ENCODE measurements around the gene DPY19L3. TPM values are rescaled to one million over a fixed set of nuclear protein-coding genes. Genes with fewer than 3 reads are reported as not detected.
"Not testable (repeated sequence)": the region's sequence is repeated elsewhere in the genome, so short reads cannot be mapped to it uniquely, and the experiment has no call there.

DPY19L3 gene
- total RNA-seq, 2 donors from 2014 or later = 17.3 to 21.0 TPM

DNA sequence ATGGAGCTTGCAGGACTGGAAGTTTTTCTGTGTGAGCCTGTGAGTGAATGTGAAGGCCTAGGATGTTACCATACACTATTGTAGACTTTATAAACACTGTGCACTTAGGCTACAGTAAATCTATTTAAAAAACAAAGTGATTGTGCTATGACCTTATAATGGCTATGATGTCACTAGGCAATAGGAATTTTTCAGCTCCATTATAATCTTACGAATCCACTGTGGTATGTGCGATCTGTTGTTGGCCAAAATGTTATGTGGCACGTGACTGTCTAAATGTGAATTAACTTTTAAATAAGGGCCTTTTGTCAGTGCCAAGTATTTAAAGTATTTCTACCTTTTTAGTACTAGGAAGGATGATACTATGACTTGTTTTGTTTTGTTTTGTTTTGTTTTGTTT lies 54.9 kb downstream of the DPY19L3 start:
- Mint-ChIP-seq H3K27me3 (ENCODE audit: low read depth) (no peaks in the 10 kb centered on the region), H3K9me3 (no peaks in the 10 kb centered on the region), H3K4me1 (ENCODE audit: low read depth) (peaks cover 13% of the 10 kb centered on the region), H3K4me3 (no peak overlapping the region), H3K27ac (no peak overlapping the region), H3K36me3 (ENCODE audit: insufficient read depth in 2 of 2) (no peaks in the 10 kb centered on the region)
- no peak for DNase-seq
- no peak for ATAC-seq (replicated peaks in 1 of 2)

DNA sequence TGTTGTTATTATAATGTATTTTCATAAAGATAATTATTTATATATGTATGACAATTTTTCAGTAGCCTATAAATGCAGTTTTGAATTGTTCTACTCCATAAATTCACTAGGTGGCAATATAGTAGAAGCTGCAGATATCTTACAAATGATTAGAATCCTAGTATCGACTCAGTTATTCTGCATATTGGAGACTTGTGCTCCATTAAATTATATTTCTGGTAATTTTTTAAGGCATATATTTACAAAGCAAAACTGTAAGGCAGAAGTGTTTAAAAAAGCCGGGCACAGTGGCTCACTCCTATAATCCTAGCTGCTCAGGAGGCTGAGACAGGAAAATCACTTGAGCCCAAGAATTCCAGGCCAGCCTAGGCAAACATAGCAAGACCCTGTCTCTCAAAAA lies 58.7 kb downstream of the DPY19L3 start:
- H3K4me3 Mint-ChIP-seq = no peak overlapping the region
- H3K9me3 Mint-ChIP-seq = no peaks in the 10 kb centered on the region
- no peaks in the 10 kb centered on the region for H3K36me3 Mint-ChIP-seq (ENCODE audit: insufficient read depth in 2 of 2)
- DNase-seq = no peak
- ATAC-seq (replicated peaks in 1 of 2) = no peak
- no peaks in the 10 kb centered on the region for H3K27me3 Mint-ChIP-seq (ENCODE audit: low read depth)
- no peak overlapping the region for H3K27ac Mint-ChIP-seq
- H3K4me1 Mint-ChIP-seq (ENCODE audit: low read depth) = peaks cover 2% of the 10 kb centered on the region

DNA sequence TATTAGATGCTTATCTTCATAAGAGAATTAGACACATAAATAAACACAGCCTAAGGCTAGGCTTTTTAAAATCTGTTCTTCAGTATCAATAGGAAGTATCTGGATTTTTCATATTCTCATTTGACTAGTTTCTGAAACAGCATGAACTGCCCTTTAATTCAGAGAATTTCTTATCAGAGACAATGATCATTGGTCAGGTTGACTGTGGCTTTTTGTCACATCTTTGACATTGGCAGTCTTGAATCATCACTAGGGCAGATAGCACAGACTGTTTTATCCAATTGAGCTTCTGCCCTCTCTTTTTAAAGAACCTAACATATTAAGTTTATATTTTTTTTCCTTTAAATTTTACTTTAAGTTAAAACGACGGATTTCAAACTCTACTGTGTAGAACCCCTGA lies 59.6 kb downstream of the DPY19L3 start:
- H3K4me3 Mint-ChIP-seq = no peak overlapping the region
- DNase-seq = no peak
- no peaks in the 10 kb centered on the region for H3K36me3 Mint-ChIP-seq (ENCODE audit: insufficient read depth in 2 of 2)
- no peak overlapping the region for H3K27ac Mint-ChIP-seq
- H3K9me3 Mint-ChIP-seq = no peaks in the 10 kb centered on the region
- H3K4me1 Mint-ChIP-seq (ENCODE audit: low read depth) = no peaks in the 10 kb centered on the region
- no peak for ATAC-seq (replicated peaks in 1 of 2)
- H3K27me3 Mint-ChIP-seq (ENCODE audit: low read depth) = no peaks in the 10 kb centered on the region

DNA sequence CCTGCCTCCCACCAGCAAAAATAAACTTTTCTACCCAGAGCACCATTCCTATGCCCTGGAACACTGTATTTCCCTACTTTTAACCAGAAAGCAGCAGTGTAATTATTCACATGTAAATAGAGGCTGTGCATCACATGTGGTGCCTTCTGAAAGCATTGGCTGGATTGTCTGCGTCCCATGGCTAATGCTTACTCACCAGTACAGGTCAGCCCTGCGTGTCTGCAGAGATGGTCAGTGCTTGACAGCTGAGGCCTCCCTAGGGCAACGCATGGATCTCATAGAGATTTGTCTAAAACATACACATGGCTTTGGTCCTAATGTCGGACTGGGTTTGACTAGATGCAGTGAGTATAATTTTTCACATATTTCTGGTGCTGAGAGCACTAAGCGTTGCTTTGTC lies 64.2 kb downstream of the DPY19L3 start:
- H3K4me3 Mint-ChIP-seq = no peak overlapping the region
- no peaks in the 10 kb centered on the region for H3K9me3 Mint-ChIP-seq
- H3K36me3 Mint-ChIP-seq (ENCODE audit: insufficient read depth in 2 of 2) = no peaks in the 10 kb centered on the region
- no peaks in the 10 kb centered on the region for H3K27me3 Mint-ChIP-seq (ENCODE audit: low read depth)
- ATAC-seq (replicated peaks in 1 of 2) (no peak), DNase-seq (no peak)
- peaks cover 6% of the 10 kb centered on the region for H3K4me1 Mint-ChIP-seq (ENCODE audit: low read depth)
- no peak overlapping the region for H3K27ac Mint-ChIP-seq

DNA sequence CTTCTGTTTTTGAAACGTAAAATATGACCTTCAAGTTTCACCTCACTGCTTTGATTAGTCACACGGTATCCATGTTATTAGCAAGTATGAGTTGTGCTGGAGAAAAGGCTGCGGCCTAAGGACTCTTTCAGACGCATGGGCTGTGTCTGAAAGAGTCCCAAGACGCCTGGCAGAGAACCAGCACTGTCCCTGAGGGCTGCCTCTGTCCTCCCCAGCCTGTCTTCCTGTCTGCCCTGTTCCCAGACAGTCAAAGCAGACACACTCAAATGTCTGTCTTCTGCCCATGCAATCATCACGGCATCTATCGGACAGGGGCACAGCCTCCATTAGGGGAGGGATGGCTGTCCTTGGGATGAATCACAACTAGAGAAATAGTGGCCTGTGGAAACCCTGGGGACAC lies 65.5 kb downstream of the DPY19L3 start:
- no peak overlapping the region for H3K4me3 Mint-ChIP-seq
- H3K4me1 Mint-ChIP-seq (ENCODE audit: low read depth) = peaks cover 6% of the 10 kb centered on the region
- H3K27ac Mint-ChIP-seq = no peak overlapping the region
- no peaks in the 10 kb centered on the region for H3K9me3 Mint-ChIP-seq
- ATAC-seq (replicated peaks in 1 of 2) (no peak), DNase-seq (no peak)
- H3K27me3 Mint-ChIP-seq (ENCODE audit: low read depth) = no peaks in the 10 kb centered on the region
- no peaks in the 10 kb centered on the region for H3K36me3 Mint-ChIP-seq (ENCODE audit: insufficient read depth in 2 of 2)

DNA sequence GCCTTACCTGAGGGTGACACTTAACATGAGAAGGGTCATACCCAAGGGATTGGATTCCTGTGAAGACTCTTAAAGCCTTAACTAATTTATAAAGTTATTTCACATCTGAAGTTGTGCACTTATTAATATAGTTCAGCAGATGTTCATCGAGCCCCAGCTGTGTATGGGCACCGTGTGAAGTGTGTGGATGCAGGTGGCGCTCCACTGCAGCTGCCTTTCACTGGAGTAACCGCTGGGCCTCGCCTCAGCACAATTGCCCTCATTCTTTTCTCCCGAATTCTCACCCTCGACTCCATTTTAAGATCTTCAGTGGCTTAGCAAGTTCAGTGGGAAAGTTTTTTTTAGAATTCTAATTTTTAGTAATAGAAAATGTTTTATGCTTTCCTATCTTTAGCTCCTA lies 66.2 kb downstream of the DPY19L3 start:
- Mint-ChIP-seq H3K27ac (no peak overlapping the region), H3K9me3 (no peaks in the 10 kb centered on the region), H3K4me1 (ENCODE audit: low read depth) (peaks cover 6% of the 10 kb centered on the region), H3K36me3 (ENCODE audit: insufficient read depth in 2 of 2) (no peaks in the 10 kb centered on the region), H3K4me3 (no peak overlapping the region), H3K27me3 (ENCODE audit: low read depth) (no peaks in the 10 kb centered on the region)
- no peak for DNase-seq
- ATAC-seq (replicated peaks in 1 of 2) = no peak

DNA sequence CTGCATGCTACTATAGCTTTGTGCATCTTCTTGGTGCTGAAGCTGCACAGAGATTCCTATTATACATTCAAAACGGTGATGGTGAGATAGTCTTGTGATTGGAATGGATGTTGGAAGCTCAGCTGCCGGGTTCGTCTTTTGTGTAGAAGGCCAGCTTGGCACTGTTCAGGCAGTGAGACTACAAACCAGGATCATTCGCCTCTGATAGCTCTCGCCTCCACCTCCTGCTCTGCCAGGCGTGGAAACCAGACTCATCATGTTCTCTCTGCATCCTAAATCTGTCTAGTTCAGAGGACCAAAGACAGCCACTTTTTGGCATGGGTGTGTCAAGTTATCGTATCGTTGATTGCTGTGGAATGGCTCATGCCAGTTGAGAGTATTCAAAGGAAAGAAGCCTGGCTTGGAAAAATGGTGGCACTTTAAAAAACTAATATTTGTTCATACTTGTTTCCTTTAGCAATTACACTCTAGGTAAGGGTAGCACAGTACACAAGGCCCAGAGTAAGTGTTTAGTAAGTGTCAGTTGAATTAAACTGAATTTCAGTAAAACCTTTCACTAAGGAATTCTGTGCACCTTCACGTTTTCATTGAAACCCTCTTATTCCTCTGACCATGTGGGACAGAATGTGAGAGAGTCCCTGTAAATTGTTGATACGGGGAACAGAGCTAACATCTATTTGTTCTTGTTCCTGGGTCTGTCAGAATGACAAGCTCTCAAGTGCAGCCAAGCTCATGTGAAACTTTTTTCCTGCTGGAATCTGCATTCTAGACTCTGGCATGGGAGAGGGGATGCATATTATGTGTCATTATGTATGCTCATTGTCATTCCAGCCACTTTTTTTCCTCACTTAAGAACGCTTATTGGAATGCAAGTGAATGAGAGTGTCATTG lies 69.8 kb downstream of the DPY19L3 start:
- ATAC-seq (replicated peaks in 1 of 2) (no peak), DNase-seq (no peak)
- Mint-ChIP-seq H3K36me3 (ENCODE audit: insufficient read depth in 2 of 2) (peaks cover 2 to 4% of the 10 kb centered on the region in 2 donors), H3K4me1 (ENCODE audit: low read depth) (peaks cover 6% of the 10 kb centered on the region), H3K27ac (no peak overlapping the region), H3K4me3 (no peak overlapping the region), H3K27me3 (ENCODE audit: low read depth) (no peaks in the 10 kb centered on the region), H3K9me3 (no peaks in the 10 kb centered on the region)

DNA sequence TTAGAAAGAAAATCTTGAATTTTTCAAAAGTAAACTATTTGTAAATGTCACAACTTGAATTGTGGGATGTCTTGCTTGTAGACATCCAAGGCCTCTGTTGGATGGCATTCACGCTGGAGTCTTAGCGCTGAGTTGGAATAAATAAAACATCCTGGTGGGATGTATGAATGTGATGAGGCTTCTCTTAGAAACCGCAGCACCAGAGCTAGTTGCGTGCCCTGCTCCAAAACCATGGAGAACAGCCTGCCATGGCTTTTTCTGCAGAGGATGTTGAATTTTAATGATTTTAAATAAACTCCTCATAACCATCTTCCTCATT lies 70.4 kb downstream of the DPY19L3 start:
- DNase-seq (no peak), ATAC-seq (replicated peaks in 1 of 2) (no peak)
- no peaks in the 10 kb centered on the region for H3K9me3 Mint-ChIP-seq
- H3K27me3 Mint-ChIP-seq (ENCODE audit: low read depth) = no peaks in the 10 kb centered on the region
- H3K4me1 Mint-ChIP-seq (ENCODE audit: low read depth) = peaks cover 6% of the 10 kb centered on the region
- no peak overlapping the region for H3K4me3 Mint-ChIP-seq
- peaks cover 2 to 4% of the 10 kb centered on the region in 2 donors for H3K36me3 Mint-ChIP-seq (ENCODE audit: insufficient read depth in 2 of 2)
- H3K27ac Mint-ChIP-seq = no peak overlapping the region

DNA sequence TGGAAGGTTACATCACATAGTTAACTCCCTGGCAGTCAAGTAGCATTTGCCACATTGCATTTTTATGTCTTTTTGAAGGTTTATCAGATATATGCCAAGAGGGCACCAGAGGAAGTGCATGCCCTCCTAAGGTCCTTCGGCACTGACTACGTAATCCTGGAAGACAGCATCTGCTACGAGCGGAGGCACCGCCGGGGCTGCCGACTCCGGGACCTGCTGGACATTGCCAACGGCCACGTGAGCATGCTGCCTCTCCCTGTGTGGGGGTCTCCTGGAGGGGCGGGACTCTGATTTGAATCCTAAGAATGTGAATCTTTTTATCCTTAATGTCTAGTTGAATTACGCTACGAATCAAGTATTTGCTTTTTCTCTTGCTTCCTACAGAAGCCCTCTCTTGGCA lies 74.8 kb downstream of the DPY19L3 start:
- H3K4me3 Mint-ChIP-seq = no peak overlapping the region
- no peaks in the 10 kb centered on the region for H3K27me3 Mint-ChIP-seq (ENCODE audit: low read depth)
- no peaks in the 10 kb centered on the region for H3K9me3 Mint-ChIP-seq
- no peaks in the 10 kb centered on the region for H3K4me1 Mint-ChIP-seq (ENCODE audit: low read depth)
- H3K27ac Mint-ChIP-seq = no peak overlapping the region
- H3K36me3 Mint-ChIP-seq (ENCODE audit: insufficient read depth in 2 of 2) = peaks cover 5 to 7% of the 10 kb centered on the region in 2 donors
- no peak for DNase-seq
- no peak for ATAC-seq (replicated peaks in 1 of 2)

DNA sequence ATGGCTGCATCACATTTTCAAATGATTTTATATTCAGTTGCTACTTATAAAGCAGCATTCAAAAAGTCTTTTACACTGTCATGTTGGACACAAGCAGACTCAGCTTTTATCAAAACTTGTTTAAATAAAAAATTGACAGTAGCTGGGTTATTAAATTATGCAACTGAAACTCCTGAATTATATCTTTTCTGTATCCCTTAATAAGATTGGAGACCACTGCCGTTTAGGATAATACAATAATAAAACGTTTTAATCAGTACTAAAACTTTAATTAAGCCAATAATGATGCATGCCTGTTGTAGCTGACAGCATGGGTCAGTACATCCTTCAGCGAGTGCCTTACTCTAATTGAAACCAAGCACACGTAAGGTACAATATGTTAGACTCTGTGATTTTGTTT lies 78.0 kb downstream of the DPY19L3 start:
- no peak for DNase-seq
- Mint-ChIP-seq H3K4me3 (no peak overlapping the region), H3K4me1 (ENCODE audit: low read depth) (no peaks in the 10 kb centered on the region), H3K9me3 (no peaks in the 10 kb centered on the region), H3K27ac (no peak overlapping the region), H3K36me3 (ENCODE audit: insufficient read depth in 2 of 2) (peaks cover 4 to 5% of the 10 kb centered on the region in 2 donors), H3K27me3 (ENCODE audit: low read depth) (no peaks in the 10 kb centered on the region)
- no peak for ATAC-seq (replicated peaks in 1 of 2)

DNA sequence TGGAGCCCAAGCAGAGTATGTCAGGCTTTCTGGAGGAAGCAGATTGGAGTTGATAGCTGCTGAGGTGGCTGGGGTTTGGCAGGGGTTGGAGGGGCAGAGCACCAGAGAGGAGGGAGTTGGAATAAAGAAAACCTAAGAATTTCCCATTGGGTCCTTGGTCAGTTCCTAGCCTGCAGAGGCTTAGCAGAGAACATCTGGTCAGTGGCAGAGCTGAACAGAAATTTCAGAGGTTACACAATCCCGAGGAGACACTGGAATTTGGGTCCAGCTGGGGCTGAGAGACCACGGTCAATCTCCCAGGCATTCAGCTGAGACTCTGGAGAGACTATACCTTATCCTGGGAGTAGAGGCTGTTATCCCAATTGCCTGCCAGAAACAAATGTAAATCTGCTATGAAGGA lies 84.4 kb downstream of the DPY19L3 start:
- H3K27me3 Mint-ChIP-seq (ENCODE audit: low read depth) = no peaks in the 10 kb centered on the region
- ATAC-seq (replicated peaks in 1 of 2) (no peak), DNase-seq (no peak)
- no peak overlapping the region for H3K27ac Mint-ChIP-seq
- no peaks in the 10 kb centered on the region for H3K4me1 Mint-ChIP-seq (ENCODE audit: low read depth)
- H3K36me3 Mint-ChIP-seq (ENCODE audit: insufficient read depth in 2 of 2) = peaks cover 1 to 3% of the 10 kb centered on the region in 2 donors
- H3K9me3 Mint-ChIP-seq = no peaks in the 10 kb centered on the region
- no peak overlapping the region for H3K4me3 Mint-ChIP-seq

DNA sequence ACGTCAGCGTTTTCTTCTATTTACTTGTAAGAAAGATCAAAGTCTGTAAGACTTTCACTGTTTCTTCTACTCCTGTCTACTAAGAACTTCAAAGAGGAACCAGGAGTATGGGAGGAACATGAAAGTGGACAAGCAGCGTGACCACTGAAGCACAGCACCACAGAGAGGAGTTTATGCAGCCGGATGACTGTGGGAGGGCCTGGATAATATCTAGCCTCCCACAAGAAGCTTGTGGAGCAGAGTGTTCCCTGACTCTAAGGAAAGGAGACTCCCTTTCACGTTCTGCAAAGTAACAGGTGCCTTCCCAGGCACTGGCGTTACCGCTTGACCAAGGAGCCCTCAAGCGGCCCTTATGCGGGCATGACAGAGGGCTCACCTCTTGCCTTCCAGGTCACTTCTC lies 91.8 kb downstream of the DPY19L3 start:
- Mint-ChIP-seq H3K27me3 (ENCODE audit: low read depth) (no peaks in the 10 kb centered on the region), H3K4me3 (no peak overlapping the region), H3K27ac (no peak overlapping the region)

DNA sequence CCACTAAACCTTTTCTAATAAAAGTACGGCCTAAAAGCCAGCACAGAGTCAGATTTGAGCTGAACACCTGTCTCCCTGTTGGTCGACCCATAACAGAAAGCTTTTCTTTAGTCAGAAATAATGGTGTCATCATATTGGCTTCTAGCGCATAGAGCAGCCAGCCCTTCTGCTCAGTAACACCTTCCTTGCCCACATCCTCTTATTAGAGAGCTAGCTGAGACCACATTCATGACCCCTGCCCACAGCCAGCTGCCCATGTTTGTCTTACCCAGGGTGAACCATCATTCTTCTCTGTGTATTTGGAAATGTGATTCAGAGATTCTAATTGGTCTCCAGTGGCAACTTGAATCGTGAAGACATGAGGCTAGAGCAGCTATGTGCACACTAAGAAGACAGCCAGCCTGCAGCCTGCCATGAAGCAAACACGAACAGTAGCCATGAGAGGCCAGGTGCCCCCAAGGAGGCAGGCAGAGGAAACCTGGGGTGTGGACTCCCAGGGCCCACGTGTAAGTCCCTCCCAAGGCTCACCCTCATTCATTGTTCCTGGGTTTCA lies 93.2 kb downstream of the DPY19L3 start:
- DNase-seq = no peak
- Mint-ChIP-seq H3K27ac (no peak overlapping the region), H3K27me3 (ENCODE audit: low read depth) (no peaks in the 10 kb centered on the region), H3K36me3 (ENCODE audit: insufficient read depth in 2 of 2) (peaks cover 0 to 2% of the 10 kb centered on the region in 2 donors), H3K4me1 (ENCODE audit: low read depth) (peaks cover 4% of the 10 kb centered on the region), H3K9me3 (no peaks in the 10 kb centered on the region), H3K4me3 (no peak overlapping the region)
- ATAC-seq (replicated peaks in 1 of 2) = peak in 1 of 2 donors; percentile 26

More for the DNA sequence above, 91.8 kb downstream of the DPY19L3 start:
- no peak for DNase-seq
- ATAC-seq (replicated peaks in 1 of 2) = no peak
- Mint-ChIP-seq H3K36me3 (ENCODE audit: insufficient read depth in 2 of 2) (peaks cover 0 to 2% of the 10 kb centered on the region in 2 donors), H3K9me3 (no peaks in the 10 kb centered on the region), H3K4me1 (ENCODE audit: low read depth) (peaks cover 4% of the 10 kb centered on the region)

DNA sequence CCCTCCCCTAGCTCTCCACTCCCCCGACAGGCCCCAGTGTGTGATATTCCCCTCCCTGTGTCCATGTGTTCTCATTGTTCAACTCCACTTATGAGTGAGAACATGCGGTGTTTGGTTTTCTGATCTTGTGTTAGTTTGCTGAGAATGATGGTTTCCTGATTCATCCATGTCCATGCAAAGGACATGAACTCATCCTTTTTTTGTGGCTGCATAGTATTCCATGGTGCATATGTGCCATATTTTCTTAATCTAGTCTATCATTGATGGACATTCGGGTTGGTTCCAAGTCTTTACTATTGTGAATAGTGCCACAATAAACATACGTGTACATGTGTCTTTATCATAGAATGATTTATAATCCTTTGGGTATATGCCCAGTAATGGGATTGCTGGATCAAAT lies 106.9 kb downstream of the DPY19L3 start:
- H3K36me3 Mint-ChIP-seq (ENCODE audit: insufficient read depth in 2 of 2); H3K9me3 Mint-ChIP-seq: not testable (repeated sequence)

More for the DNA sequence above, 106.9 kb downstream of the DPY19L3 start:
- not testable (repeated sequence) for H3K27me3 Mint-ChIP-seq (ENCODE audit: low read depth); H3K27ac Mint-ChIP-seq; H3K4me1 Mint-ChIP-seq (ENCODE audit: low read depth); ATAC-seq (replicated peaks in 1 of 2); DNase-seq; H3K4me3 Mint-ChIP-seq
